ENCODE results near the gene PRKCH.

GRCh38 chr14:61520576-61520975 is 199.2 kb downstream of the PRKCH start:
- no peak for TF ChIP-seq CTCF (IDR thresholded peaks at IDR 0.05; ENCODE audit: borderline replicate concordance, extremely low read depth, low read length, poor library complexity, severe bottlenecking)
- no peak for TF ChIP-seq EZH2 (IDR thresholded peaks at IDR 0.05; ENCODE audit: borderline replicate concordance, low read depth, low read length, severe bottlenecking)
